Frontal cortex (tissue), 1 donor: ENCODE data around the gene RXRA. TPM values are rescaled to one million over a fixed set of nuclear protein-coding genes. Genes with fewer than 3 reads are reported as not detected.

Source experiments
- small RNA-seq: library from RNA; depleted of rRNA; stranded (forward); fragments of <200 nt; gene quantifications from one replicate; pipeline ENCODE3, GENCODE V24; 2014
- total RNA-seq: library from RNA; depleted of rRNA; stranded (reverse); fragments of >200 nt; gene quantifications from one replicate; pipeline ENCODE4 v1.2.3, GENCODE V29; 2014

Gene RXRA
- total RNA-seq, 1 donor from 2014 or later: 3.7 TPM

Small RNA genes within 50 kb of the gene (small RNA-seq; reads per million reads assigned to genes)
- not detected for gene MIR4669

Other genes starting within 250 kb of the RXRA start
- gene WDR5, start 190.4 kb upstream of the RXRA start, total RNA-seq: 24.5 TPM
- gene RNU6ATAC, start 161.9 kb upstream of the RXRA start, total RNA-seq: not detected